Stimulated activated CD8-positive, alpha-beta memory T cell treated with anti-CD3 and anti-CD28 coated beads, Interleukin-12 subunit alpha, Interleukin-12 subunit beta, amount 100 ng/mL, for 1 hour (primary cell): ENCODE data around the gene PCSK6.

Source experiments
- DNase-seq: peaks from one replicate; pipeline ENCODE4 v3.0.0-alpha.2; 2020; ENCODE audit warnings: low read depth

Gene PCSK6

GRCh38 chr15:101446518-101447167 is 42.9 kb downstream of the PCSK6 start:
- DNase-seq: no peak

GRCh38 chr15:101445562-101446517 is 43.7 kb downstream of the PCSK6 start:
- DNase-seq: no peak

- no peak for DNase-seq
Measured at GRCh38 chr15:101444807-101445508, 44.5 kb downstream of the PCSK6 start.

- DNase-seq: no peak
Measured at GRCh38 chr15:101444015-101444414, 45.5 kb downstream of the PCSK6 start.

GRCh38 chr15:101442272-101442671 is 47.2 kb downstream of the PCSK6 start:
- no peak for DNase-seq

GRCh38 chr15:101441696-101442095 is 47.8 kb downstream of the PCSK6 start:
- no peak for DNase-seq

DNA sequence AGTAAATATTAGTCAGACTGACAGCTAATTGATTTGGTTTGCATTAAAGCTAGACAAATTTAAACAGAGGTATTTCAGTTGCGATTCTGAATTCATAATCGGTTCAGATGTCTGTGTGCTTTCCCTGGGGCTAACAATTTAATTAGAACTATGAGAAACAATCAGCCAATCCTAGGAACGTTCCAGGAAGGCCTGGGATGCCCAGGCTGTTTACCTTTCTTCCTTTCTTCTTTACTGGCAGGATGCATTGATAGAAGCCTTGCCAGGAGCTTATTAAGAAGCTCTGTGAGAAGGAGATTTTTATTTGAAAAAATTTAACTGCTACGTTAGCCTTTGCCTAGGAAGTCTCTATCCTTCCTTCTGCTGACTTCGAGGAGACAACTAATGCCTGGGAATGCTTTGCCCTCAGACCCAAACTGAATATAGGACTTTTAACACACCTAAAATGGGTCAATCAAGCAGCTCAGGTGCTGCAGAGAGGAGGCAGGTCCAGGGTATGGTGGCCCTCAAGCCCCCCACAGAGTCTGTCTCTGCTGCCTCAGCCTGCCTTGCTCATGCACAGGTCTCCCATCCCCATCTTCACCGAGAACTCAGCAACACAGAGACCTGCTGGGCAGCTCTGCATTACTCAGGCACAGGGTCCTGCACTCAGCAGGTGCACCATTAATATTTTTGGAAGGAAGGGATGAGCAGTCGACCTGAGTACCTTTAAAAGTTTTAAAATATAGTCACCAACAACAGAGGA is 48.5 kb downstream of the PCSK6 start:
- DNase-seq: no peak

DNA sequence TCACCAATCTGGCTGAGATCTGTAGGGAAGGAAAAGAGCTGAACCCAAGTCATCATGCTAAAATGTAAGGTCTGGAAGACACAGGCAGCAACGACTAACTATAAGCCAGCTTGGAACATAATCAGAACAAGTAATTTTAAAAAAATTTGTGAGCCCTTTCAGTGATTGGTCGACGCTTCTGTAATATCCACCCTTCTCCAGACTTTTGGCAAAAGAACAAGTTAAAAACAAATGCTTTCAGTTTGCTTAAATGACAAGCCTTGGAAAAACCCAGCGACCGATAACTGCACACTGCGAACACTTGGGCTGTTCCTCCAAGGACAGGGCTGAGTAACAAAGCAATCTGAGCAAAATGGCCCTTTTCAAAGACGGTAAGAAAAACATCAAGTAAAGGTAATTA is 49.6 kb downstream of the PCSK6 start:
- DNase-seq: no peak

GRCh38 chr15:101439285-101439919 is 50.1 kb downstream of the PCSK6 start:
- DNase-seq: no peak

DNA sequence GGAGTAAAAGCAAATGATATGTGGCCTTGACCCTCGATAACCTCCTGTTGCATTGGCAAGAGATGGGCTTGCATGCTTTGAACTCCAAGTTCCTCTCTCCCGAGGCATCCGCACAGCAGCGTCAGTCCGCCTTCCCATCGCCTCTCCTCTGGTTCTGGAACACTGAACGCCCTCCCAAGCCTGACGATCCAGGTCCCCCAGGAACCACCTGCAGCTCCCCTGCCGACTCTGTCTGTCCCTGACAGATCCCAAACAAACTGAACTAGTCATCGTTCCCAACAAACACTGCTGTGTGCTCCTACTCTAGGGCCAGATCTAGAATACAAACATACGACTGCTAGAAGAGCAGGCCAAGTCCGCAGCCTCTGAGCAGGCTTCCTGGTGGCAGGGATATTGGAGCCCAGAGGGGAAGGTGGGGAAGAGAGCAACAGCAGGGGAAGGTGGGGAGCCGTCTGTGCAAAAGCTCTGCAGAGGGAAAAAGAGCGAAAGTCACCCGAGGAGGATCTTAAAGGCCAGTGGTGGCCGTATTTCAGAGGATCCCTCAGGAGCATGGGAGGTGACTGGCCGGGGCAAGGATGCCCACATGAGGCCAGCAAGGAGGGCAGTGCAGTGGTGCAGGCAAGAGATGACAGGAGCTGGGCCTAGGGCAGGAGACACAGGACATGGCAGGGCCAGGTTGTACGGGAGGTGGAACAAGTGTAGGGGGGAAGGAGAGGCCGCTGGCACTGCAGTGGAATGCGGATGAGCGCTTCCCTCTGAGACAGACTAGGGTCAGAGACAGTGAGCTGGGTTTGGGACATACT is 50.8 kb downstream of the PCSK6 start:
- no peak for DNase-seq

- DNase-seq: no peak
Measured at GRCh38 chr15:101437618-101438481, 51.7 kb downstream of the PCSK6 start.

- DNase-seq: no peak
Measured at GRCh38 chr15:101437209-101437608, 52.3 kb downstream of the PCSK6 start.

DNA sequence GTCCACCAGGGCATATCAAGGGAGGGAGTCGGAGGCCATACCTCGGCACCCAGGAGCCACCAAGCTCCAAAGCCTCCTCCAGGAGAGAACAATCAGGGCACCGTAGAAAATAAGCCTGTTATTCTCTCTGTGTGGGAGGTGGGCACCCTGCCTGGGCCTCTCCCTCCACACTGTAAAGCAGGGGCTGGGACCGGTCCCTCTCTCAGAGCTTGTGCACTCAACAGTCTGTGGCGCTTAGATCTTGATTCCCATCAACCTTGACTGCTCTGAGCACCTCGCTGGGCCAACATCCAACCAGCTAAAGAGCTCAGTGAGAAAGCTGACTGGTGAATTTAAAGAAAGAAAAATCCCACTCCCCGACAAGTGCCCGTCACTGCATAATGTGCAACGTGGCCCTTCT is 53.0 kb downstream of the PCSK6 start:
- no peak for DNase-seq

GRCh38 chr15:101435761-101436160 is 53.7 kb downstream of the PCSK6 start:
- no peak for DNase-seq

GRCh38 chr15:101434032-101434920 is 55.2 kb downstream of the PCSK6 start:
- DNase-seq: no peak

DNA sequence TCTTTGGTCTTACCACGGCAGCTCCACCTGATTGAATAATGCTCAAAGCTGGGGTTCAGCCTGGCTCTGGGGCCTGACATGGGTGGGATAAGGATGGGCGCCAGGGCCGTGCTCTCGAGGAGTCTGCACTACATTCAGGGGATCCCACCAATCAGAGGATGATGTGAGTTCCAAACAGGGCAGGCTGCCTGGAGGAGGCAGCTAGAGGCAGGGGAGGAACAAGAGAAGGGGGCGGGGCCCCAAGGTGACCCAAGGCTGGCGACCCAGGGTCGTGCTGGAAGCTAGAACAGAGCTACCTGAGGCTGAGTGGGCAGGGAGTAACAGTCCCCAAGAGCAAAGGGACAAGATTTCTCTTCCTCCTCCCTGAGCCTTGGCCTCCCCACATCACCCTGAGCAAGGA is 56.1 kb downstream of the PCSK6 start:
- DNase-seq: no peak

DNA sequence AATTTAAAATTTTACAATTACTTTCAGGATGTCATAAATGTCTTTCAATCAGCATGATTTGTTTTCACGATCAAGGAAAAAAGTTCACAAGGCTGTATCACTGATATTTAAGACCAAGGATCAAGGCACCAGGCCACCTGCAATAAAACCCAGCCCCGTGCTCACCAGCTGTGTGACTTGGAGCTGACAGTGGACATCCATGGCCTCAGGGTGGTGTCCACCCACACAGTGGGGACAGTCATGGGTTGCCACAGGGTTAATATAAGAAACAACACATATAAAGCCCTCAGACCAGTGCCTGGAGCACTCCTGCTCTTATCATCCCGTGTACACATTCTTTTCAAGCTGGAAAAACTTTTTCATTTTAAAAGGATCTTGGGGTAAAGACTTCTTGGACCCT is 56.5 kb downstream of the PCSK6 start:
- DNase-seq: no peak

- DNase-seq: no peak
Measured at GRCh38 chr15:101431748-101432147, 57.8 kb downstream of the PCSK6 start.

DNA sequence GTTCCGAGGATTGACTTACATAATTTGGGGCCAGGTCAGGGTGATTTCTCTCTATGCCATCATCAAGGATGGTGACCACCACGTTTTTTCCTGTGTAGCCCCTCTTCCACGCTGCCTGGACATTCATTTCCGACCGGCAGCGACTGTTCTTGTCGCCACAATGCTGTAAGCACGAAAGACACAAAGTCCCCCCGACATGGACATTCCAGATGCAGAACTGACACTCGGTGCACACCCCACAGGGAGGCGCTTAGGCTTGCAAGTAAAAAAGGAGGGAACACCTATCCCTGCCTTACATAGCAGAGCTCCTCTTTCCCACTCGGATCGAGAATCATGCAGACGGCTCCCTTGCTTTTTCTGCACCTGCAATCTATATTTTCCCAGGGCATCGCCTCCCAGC is 58.2 kb downstream of the PCSK6 start:
- DNase-seq: no peak
